SK-N-SH (cell line): ENCODE results near the gene SNRK. TPM values are rescaled to one million over a fixed set of nuclear protein-coding genes. Genes with fewer than 3 reads are reported as not detected.

Source experiments
- CTCF ChIA-PET: fragments of 300-600, 350-600 bp; formaldehyde crosslinking; extraction: SDS; loops from one replicate; lab custom pipeline; 2021; lab: Yijun Ruan, JAX
- POLR2A ChIA-PET: fragments of 350-600 bp; sonication (Branson Sonifier 250); formaldehyde crosslinking; extraction: SDS; loops from one replicate; lab custom pipeline; 2020; ENCODE audit warnings: antibody characterized with exemption, inconsistent platforms; lab: Yijun Ruan, JAX
- DNase-seq: peaks from one replicate; pipeline ENCODE4 v3.0.0; 2012
- H2AFZ ChIP-seq: fragments of 200-600 bp; sonication (generic); 2 replicates; pipeline ENCODE4 v1.8.1; 2016; ENCODE audit warnings: antibody characterized with exemption, mild to moderate bottlenecking, low read depth
- H3F3A ChIP-seq: fragments of 200-600 bp; sonication (generic); replicated peaks from 2 replicates; pipeline ENCODE3; 2016; ENCODE audit warnings: antibody characterized with exemption, mild to moderate bottlenecking; ENCODE audit not compliant: insufficient read depth
- H3K27ac ChIP-seq, 2 experiments: fragments of 200-500 bp in 1 of 2; fragments of 200-600 bp in 1 of 2; sonication (Bioruptor generic) in 1 of 2; sonication (generic), shearing (Covaris generic) in 1 of 2; 2 replicates each; pipeline versions ENCODE4 v1.5.1 to v1.6.1; 2014 to 2016; ENCODE audit warnings: low read depth in 2 of 2, inconsistent platforms in 1 of 2, low read length in 1 of 2, mild to moderate bottlenecking in 1 of 2, mixed read lengths in 1 of 2
- H3K27me3 ChIP-seq: fragments of 200-600 bp; sonication (generic), shearing (Covaris generic); 2 replicates; pipeline ENCODE4 v1.6.1; 2016; ENCODE audit warnings: mixed run types; ENCODE audit not compliant: insufficient read depth
- H3K36me3 ChIP-seq, 2 experiments: fragments of 200-500 bp in 1 of 2; fragments of 200-600 bp in 1 of 2; sonication (Bioruptor generic) in 1 of 2; sonication (generic) in 1 of 2; replicated peaks in 1 of 2; 2 replicates each; pipeline versions ENCODE3 to v1.5.1; 2014 to 2016; ENCODE audit warnings: low read length in 1 of 2, mild to moderate bottlenecking in 1 of 2; ENCODE audit not compliant: insufficient read depth in 2 of 2, control insufficient read depth in 1 of 2
- H3K4me1 ChIP-seq, 2 experiments: fragments of 200-500 bp in 1 of 2; fragments of 200-600 bp in 1 of 2; sonication (Bioruptor generic) in 1 of 2; sonication (generic), shearing (Covaris generic) in 1 of 2; 2 replicates each; pipeline versions ENCODE4 v1.5.1 to v1.6.1; 2014 to 2016; ENCODE audit warnings: low read depth in 1 of 2, low read length in 1 of 2, mixed run types in 1 of 2; ENCODE audit not compliant: insufficient read depth in 2 of 2, control insufficient read depth in 1 of 2
- H3K4me2 ChIP-seq: fragments of 200-600 bp; sonication (generic), shearing (Covaris generic); 2 replicates; pipeline ENCODE4 v1.6.1; 2017; ENCODE audit warnings: mixed run types
- H3K4me3 ChIP-seq, 2 experiments: fragments of 200-500 bp in 1 of 2; fragments of 200-600 bp in 1 of 2; sonication (Bioruptor generic) in 1 of 2; sonication (generic), shearing (Covaris generic) in 1 of 2; 2 replicates each; pipeline versions ENCODE4 v1.5.1 to v1.8.1; 2014 to 2016; ENCODE audit warnings: low read depth in 2 of 2, inconsistent platforms in 1 of 2, low read length in 1 of 2, mild to moderate bottlenecking in 1 of 2, mixed read lengths in 1 of 2, moderate library complexity in 1 of 2
- H3K79me2 ChIP-seq: fragments of 200-600 bp; sonication (generic); 2 replicates; pipeline ENCODE4 v1.8.1; 2017; ENCODE audit warnings: mild to moderate bottlenecking; ENCODE audit not compliant: insufficient read depth
- H3K9ac ChIP-seq: fragments of 200-600 bp; sonication (generic); 2 replicates; pipeline ENCODE4 v1.6.1; 2017; ENCODE audit warnings: mixed run types
- H3K9me2 ChIP-seq: fragments of 200-600 bp; sonication (generic); 2 replicates; pipeline ENCODE4 v1.6.1; 2017; ENCODE audit warnings: mixed run types
- H3K9me3 ChIP-seq: fragments of 200-600 bp; sonication (generic); 2 replicates; pipeline ENCODE4 v1.6.1; 2017; ENCODE audit warnings: mixed run types, mild to moderate bottlenecking, moderate library complexity
- H4K20me1 ChIP-seq: fragments of 200-600 bp; sonication (generic); 2 replicates; pipeline ENCODE4 v1.6.1; 2017; ENCODE audit warnings: mild to moderate bottlenecking, mixed run types; ENCODE audit not compliant: insufficient read depth
- CHD2 ChIP-seq: fragments of 150-350 bp; IDR thresholded peaks from 2 replicates; pipeline ENCODE4 v1.6.1; 2018; ENCODE audit warnings: low read length; ENCODE audit not compliant: partially characterized antibody
- CTCF ChIP-seq: fragments of 200-600 bp; sonication (generic); IDR thresholded peaks from 2 replicates; pipeline ENCODE4 v1.6.1; 2017; ENCODE audit warnings: antibody characterized with exemption, mild to moderate bottlenecking, moderate library complexity
- ELF1 ChIP-seq: IDR thresholded peaks from 2 replicates; pipeline ENCODE4 v1.4.0; 2012
- FOSL2 ChIP-seq: IDR thresholded peaks from 2 replicates; pipeline ENCODE4 v1.4.0; 2012; ENCODE audit warnings: low read depth, mild to moderate bottlenecking, moderate library complexity, borderline replicate concordance
- JUND ChIP-seq: IDR thresholded peaks from 2 replicates; pipeline ENCODE4 v1.4.0; 2012
- MAX ChIP-seq: IDR thresholded peaks from 2 replicates; pipeline ENCODE4 v1.4.0; 2012; ENCODE audit warnings: low read depth
- MXI1 ChIP-seq: IDR thresholded peaks from 2 replicates; pipeline ENCODE4 v1.6.1; 2012; ENCODE audit warnings: mild to moderate bottlenecking, low read depth, low read length, improper control_type of control experiment
- NFIC ChIP-seq: IDR thresholded peaks from 2 replicates; pipeline ENCODE4 v1.4.0; 2012; ENCODE audit warnings: borderline replicate concordance
- NRF1 ChIP-seq: IDR thresholded peaks from 2 replicates; pipeline ENCODE4 v1.6.1; 2012; ENCODE audit warnings: low read depth, mild to moderate bottlenecking, low read length
- RCOR1 ChIP-seq: fragments of 150-350 bp; IDR thresholded peaks from 2 replicates; pipeline ENCODE4 v1.6.1; 2017; ENCODE audit warnings: antibody characterized with exemption, low read length
- RFX5 ChIP-seq: IDR thresholded peaks from 2 replicates; pipeline ENCODE4 v1.6.1; 2012; ENCODE audit warnings: mild to moderate bottlenecking, improper control_type of control experiment, low read length
- RXRA ChIP-seq: IDR thresholded peaks from 2 replicates; pipeline ENCODE4 v1.4.0; 2012; ENCODE audit warnings: low read depth, mild to moderate bottlenecking, borderline replicate concordance
- TEAD4 ChIP-seq: IDR thresholded peaks from 2 replicates; pipeline ENCODE4 v1.4.0; 2012; ENCODE audit warnings: mild to moderate bottlenecking, borderline replicate concordance; ENCODE audit not compliant: insufficient read depth
- WGBS: methylation state at CpG from one replicate; pipeline ENCODE4 v1.1.6; 2017; ENCODE audit warnings: low lambda C conversion rate; 5-methylcytosine and 5-hydroxymethylcytosine counted together
- polyA plus RNA-seq, 3 experiments: library from polyadenylated mRNA; depleted of rRNA; stranded (reverse); fragments of >200 nt; gene quantifications; 2 replicates each; pipeline ENCODE4 v1.2.3, GENCODE V29; 2012
- TF ChIP-seq, protein P1 (sequence below): IDR thresholded peaks from 2 replicates; pipeline ENCODE4 v1.4.0; 2012; ENCODE audit warnings: low read depth, borderline replicate concordance
- TF ChIP-seq, protein P2 (sequence below): IDR thresholded peaks from 2 replicates; pipeline ENCODE4 v1.4.0; 2012; ENCODE audit warnings: low read depth, borderline replicate concordance

The SNRK gene
- polyA plus RNA-seq, 1 of the 3 experiments (the other 2 are of a cell fraction) = 3.6 TPM

GRCh38 chr3:43279532-43279931 is 6.8 kb upstream of the SNRK start:
- Histone ChIP-seq H3K4me2 (no peak overlapping the region), H3K36me3 (no peaks in the 10 kb centered on the region), H3K79me2 (no peaks in the 10 kb centered on the region), H2AFZ (no peak overlapping the region), H3K27ac (no peak overlapping the region), H3F3A (no peaks in the 10 kb centered on the region), H3K27me3 (peaks cover 19% of the 10 kb centered on the region; the same call in 1 of the 2 replicates), H3K4me1 (no peaks in the 10 kb centered on the region), H3K4me3 (no peak overlapping the region), H3K9me3 (no peaks in the 10 kb centered on the region), H4K20me1 (no peaks in the 10 kb centered on the region), H3K9me2 (no peaks in the 10 kb centered on the region), H3K9ac (no peak overlapping the region)
- POLR2A ChIA-PET = no interaction called here
- TF ChIP-seq TEAD4 = no peak
- no peak for TF ChIP-seq MXI1
- TF ChIP-seq JUND = no peak
- TF ChIP-seq, protein P1, sequence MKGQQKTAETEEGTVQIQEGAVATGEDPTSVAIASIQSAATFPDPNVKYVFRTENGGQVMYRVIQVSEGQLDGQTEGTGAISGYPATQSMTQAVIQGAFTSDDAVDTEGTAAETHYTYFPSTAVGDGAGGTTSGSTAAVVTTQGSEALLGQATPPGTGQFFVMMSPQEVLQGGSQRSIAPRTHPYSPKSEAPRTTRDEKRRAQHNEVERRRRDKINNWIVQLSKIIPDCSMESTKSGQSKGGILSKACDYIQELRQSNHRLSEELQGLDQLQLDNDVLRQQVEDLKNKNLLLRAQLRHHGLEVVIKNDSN = no peak
- TF ChIP-seq NFIC = no peak
- no peak for TF ChIP-seq RCOR1
- TF ChIP-seq RFX5 = no peak
- no peak for TF ChIP-seq CTCF
- TF ChIP-seq, protein P2, sequence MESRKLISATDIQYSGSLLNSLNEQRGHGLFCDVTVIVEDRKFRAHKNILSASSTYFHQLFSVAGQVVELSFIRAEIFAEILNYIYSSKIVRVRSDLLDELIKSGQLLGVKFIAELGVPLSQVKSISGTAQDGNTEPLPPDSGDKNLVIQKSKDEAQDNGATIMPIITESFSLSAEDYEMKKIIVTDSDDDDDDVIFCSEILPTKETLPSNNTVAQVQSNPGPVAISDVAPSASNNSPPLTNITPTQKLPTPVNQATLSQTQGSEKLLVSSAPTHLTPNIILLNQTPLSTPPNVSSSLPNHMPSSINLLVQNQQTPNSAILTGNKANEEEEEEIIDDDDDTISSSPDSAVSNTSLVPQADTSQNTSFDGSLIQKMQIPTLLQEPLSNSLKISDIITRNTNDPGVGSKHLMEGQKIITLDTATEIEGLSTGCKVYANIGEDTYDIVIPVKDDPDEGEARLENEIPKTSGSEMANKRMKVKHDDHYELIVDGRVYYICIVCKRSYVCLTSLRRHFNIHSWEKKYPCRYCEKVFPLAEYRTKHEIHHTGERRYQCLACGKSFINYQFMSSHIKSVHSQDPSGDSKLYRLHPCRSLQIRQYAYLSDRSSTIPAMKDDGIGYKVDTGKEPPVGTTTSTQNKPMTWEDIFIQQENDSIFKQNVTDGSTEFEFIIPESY = no peak
- no peak for TF ChIP-seq NRF1
- no peak for TF ChIP-seq MAX
- no peak for TF ChIP-seq FOSL2
- TF ChIP-seq ELF1 = no peak
- no peak for TF ChIP-seq RXRA
- TF ChIP-seq CHD2 = no peak
- CTCF ChIA-PET = interaction anchor here (0.7 kb wide), 1 partner anchor 101 kb away, joined by 3 read pairs; no protein-coding TSS in a partner anchor
- 45% methylated on average over 5 of the region's 5 CpGs for WGBS
- DNase-seq = no peak
